ENCODE results near the gene PM20D2.

DNA sequence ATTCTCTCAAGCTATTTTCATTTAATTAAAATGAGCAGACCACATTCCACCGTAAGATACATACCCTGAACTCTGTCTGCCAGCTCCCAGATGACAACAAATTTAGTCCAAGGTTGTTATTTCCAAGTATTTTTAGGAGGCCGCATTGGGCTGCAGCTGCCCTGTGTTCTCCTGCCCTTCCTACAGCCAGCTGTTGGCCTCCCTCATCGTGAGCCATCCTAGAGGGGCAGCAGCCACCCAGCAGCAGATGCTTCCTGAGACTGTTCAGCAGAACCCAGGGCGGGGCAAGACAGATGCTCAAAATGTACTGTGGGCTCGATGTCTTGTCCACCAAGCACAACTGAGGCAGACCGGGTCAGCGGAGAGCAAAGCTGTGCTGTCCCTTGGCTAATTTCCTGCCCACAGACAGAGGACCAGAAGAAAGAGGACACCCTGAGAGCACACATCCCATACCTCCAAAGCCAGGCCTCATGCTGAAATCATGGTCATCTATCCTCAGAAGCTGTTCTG is 54.9 kb downstream of the PM20D2 start:
- TF ChIP-seq EZH2 (IDR thresholded peaks at IDR 0.05; ENCODE audit: low read depth): no peak
- TF ChIP-seq, protein P1, sequence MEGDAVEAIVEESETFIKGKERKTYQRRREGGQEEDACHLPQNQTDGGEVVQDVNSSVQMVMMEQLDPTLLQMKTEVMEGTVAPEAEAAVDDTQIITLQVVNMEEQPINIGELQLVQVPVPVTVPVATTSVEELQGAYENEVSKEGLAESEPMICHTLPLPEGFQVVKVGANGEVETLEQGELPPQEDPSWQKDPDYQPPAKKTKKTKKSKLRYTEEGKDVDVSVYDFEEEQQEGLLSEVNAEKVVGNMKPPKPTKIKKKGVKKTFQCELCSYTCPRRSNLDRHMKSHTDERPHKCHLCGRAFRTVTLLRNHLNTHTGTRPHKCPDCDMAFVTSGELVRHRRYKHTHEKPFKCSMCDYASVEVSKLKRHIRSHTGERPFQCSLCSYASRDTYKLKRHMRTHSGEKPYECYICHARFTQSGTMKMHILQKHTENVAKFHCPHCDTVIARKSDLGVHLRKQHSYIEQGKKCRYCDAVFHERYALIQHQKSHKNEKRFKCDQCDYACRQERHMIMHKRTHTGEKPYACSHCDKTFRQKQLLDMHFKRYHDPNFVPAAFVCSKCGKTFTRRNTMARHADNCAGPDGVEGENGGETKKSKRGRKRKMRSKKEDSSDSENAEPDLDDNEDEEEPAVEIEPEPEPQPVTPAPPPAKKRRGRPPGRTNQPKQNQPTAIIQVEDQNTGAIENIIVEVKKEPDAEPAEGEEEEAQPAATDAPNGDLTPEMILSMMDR (conservative IDR thresholded peaks at IDR 0.05): no peak
